ENCODE results near the gene LRRC4C.
"Not testable (repeated sequence)": the region's sequence is repeated elsewhere in the genome, so short reads cannot be mapped to it uniquely, and the experiment has no call there.

LRRC4C gene

GRCh38 chr11:41050791-41051190, 408.7 kb downstream of the LRRC4C start:
- in situ Hi-C loops (cut with HindIII; ENCODE audit: low sequenced_read_pairs), result no loop called here

- in situ Hi-C loops (cut with HindIII; ENCODE audit: low sequenced_read_pairs), result no loop called here
Observed at GRCh38 chr11:41047229-41047628, 412.2 kb downstream of the LRRC4C start.

GRCh38 chr11:41045266-41045665, 414.2 kb downstream of the LRRC4C start:
- in situ Hi-C loops (cut with HindIII; ENCODE audit: low sequenced_read_pairs), result no loop called here

GRCh38 chr11:41044747-41045146, 414.7 kb downstream of the LRRC4C start:
- in situ Hi-C loops (cut with HindIII; ENCODE audit: low sequenced_read_pairs), result no loop called here

- in situ Hi-C loops (cut with HindIII; ENCODE audit: low sequenced_read_pairs), result no loop called here
Observed at GRCh38 chr11:41042688-41043087, 416.8 kb downstream of the LRRC4C start.

GRCh38 chr11:41040474-41040873, 419.0 kb downstream of the LRRC4C start:
- in situ Hi-C loops (cut with HindIII; ENCODE audit: low sequenced_read_pairs), result no loop called here

- in situ Hi-C loops (cut with HindIII; ENCODE audit: low sequenced_read_pairs), result no loop called here
Observed at GRCh38 chr11:41039592-41039991, 419.9 kb downstream of the LRRC4C start.

GRCh38 chr11:41031551-41032060, 427.8 kb downstream of the LRRC4C start:
- in situ Hi-C loops (cut with HindIII; ENCODE audit: low sequenced_read_pairs), result no loop called here

GRCh38 chr11:41020259-41020658, 439.2 kb downstream of the LRRC4C start:
- in situ Hi-C loops (cut with HindIII; ENCODE audit: low sequenced_read_pairs), result no loop called here

GRCh38 chr11:41019666-41020065, 439.8 kb downstream of the LRRC4C start:
- in situ Hi-C loops (cut with HindIII; ENCODE audit: low sequenced_read_pairs), result not testable (repeated sequence)

- in situ Hi-C loops (cut with HindIII; ENCODE audit: low sequenced_read_pairs), result no loop called here
Observed at GRCh38 chr11:41018224-41018623, 441.2 kb downstream of the LRRC4C start.

GRCh38 chr11:41010361-41011050, 448.9 kb downstream of the LRRC4C start:
- in situ Hi-C loops (cut with HindIII; ENCODE audit: low sequenced_read_pairs), result no loop called here

GRCh38 chr11:41005986-41006385, 453.5 kb downstream of the LRRC4C start:
- in situ Hi-C loops (cut with HindIII; ENCODE audit: low sequenced_read_pairs), result no loop called here

- in situ Hi-C loops (cut with HindIII; ENCODE audit: low sequenced_read_pairs), result no loop called here
Observed at GRCh38 chr11:41003339-41004282, 455.8 kb downstream of the LRRC4C start.

GRCh38 chr11:40998920-40999319, 460.5 kb downstream of the LRRC4C start:
- in situ Hi-C loops (cut with HindIII; ENCODE audit: low sequenced_read_pairs), result no loop called here

- in situ Hi-C loops (cut with HindIII; ENCODE audit: low sequenced_read_pairs), result no loop called here
Observed at GRCh38 chr11:40987776-40988435, 471.5 kb downstream of the LRRC4C start.

- in situ Hi-C loops (cut with HindIII; ENCODE audit: low sequenced_read_pairs), result no loop called here
Observed at GRCh38 chr11:40986320-40986719, 473.1 kb downstream of the LRRC4C start.

GRCh38 chr11:40975076-40975475, 484.4 kb downstream of the LRRC4C start:
- in situ Hi-C loops (cut with HindIII; ENCODE audit: low sequenced_read_pairs), result no loop called here

- in situ Hi-C loops (cut with HindIII; ENCODE audit: low sequenced_read_pairs), result no loop called here
Observed at GRCh38 chr11:40974186-40974795, 485.2 kb downstream of the LRRC4C start.

GRCh38 chr11:40958707-40959106, 500.7 kb downstream of the LRRC4C start:
- in situ Hi-C loops (cut with HindIII; ENCODE audit: low sequenced_read_pairs), result no loop called here

- in situ Hi-C loops (cut with HindIII; ENCODE audit: low sequenced_read_pairs), result no loop called here
Observed at GRCh38 chr11:40952479-40952878, 507.0 kb downstream of the LRRC4C start.
